Measurements from ENCODE around the gene DNASE2.

DNA sequence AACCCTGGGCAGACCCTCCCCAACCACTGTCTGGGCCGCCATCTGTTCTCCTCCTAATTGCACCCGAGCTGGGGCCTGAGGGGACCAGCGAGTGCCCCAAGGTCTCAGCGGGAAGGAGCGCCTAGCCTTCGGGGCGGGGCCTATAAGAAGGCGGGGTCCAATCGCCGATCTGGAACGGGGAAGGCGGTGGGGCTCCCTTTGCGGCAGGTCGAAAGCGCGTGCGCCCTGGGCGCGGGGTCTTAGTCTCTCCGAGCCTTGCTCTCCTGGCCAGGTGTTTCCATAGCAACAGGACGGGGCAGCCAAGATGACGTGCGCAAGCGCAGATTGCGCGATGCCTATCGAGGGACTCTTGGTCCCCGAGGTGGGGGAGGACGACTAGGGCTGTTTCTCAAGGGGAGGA lies 40.2 kb downstream of the DNASE2 start:
- TF ChIP-seq POLR2A (IDR thresholded peaks at IDR 0.05; ENCODE audit: low read length), result no peak
- no peak for TF ChIP-seq GATA1 (IDR thresholded peaks at IDR 0.05; ENCODE audit: low read depth, low read length)
